ENCODE measurements around the gene DARS1.

The DARS1 gene

GRCh38 chr2:135931776-135932443 lies 53.5 kb downstream of the DARS1 start:
- Histone ChIP-seq H3K4me2 (ENCODE audit: low read depth, low read length, poor library complexity, severe bottlenecking) (no peak overlapping the region), H3K79me2 (ENCODE audit: insufficient read depth, low read length) (peaks cover 27% of the 10 kb centered on the region; the same call in 1 of the 2 replicates), H3K27me3 (ENCODE audit: low read length) (no peaks in the 10 kb centered on the region), H2AFZ (ENCODE audit: low read depth, low read length, severe bottlenecking) (no peak overlapping the region), H3K9me2 (replicated peaks; ENCODE audit: insufficient read depth, low read length) (no peaks in the 10 kb centered on the region), H3K4me3 (ENCODE audit: insufficient read depth, low read length, poor library complexity, severe bottlenecking) (no peak overlapping the region), H3K27ac (ENCODE audit: low read depth, low read length) (peak overlapping the region; percentile 43), H4K20me1 (ENCODE audit: low read depth, low read length) (no peaks in the 10 kb centered on the region), H3K36me3 (ENCODE audit: low read length) (peaks cover 58% of the 10 kb centered on the region), H3K9ac (ENCODE audit: low read length) (no peak overlapping the region), H3F3A (ENCODE audit: insufficient read depth) (peaks cover 16% of the 10 kb centered on the region), H3K9me3 (ENCODE audit: insufficient read depth, low read length) (no peaks in the 10 kb centered on the region)
- TF ChIP-seq, protein P1, sequence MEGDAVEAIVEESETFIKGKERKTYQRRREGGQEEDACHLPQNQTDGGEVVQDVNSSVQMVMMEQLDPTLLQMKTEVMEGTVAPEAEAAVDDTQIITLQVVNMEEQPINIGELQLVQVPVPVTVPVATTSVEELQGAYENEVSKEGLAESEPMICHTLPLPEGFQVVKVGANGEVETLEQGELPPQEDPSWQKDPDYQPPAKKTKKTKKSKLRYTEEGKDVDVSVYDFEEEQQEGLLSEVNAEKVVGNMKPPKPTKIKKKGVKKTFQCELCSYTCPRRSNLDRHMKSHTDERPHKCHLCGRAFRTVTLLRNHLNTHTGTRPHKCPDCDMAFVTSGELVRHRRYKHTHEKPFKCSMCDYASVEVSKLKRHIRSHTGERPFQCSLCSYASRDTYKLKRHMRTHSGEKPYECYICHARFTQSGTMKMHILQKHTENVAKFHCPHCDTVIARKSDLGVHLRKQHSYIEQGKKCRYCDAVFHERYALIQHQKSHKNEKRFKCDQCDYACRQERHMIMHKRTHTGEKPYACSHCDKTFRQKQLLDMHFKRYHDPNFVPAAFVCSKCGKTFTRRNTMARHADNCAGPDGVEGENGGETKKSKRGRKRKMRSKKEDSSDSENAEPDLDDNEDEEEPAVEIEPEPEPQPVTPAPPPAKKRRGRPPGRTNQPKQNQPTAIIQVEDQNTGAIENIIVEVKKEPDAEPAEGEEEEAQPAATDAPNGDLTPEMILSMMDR (IDR thresholded peaks at IDR 0.05; ENCODE audit: insufficient read depth, low read length, poor library complexity, severe bottlenecking) = no peak
- TF ChIP-seq EZH2phosphoT487 (conservative IDR thresholded peaks at IDR 0.05; ENCODE audit: low read length) = no peak

DNA sequence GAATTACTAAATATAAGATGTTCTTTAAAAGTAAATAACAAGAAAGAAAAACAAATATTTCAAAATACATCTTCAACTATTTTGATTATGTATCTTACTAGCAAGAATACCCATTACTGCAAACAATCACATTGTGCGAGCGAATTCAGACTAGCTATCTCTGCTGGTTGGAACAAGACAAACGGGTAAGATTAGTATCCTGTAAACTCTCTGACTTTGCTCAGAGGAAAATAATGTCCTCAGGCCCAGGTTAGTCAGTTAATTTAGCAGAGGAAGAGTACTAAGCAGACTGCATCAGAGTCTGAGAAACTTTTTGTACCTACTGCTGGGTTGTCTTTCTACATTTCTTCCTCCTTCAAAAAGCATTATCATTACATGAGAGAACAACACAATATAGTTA lies 58.8 kb downstream of the DARS1 start:
- Histone ChIP-seq H4K20me1 (ENCODE audit: low read depth, low read length) (no peaks in the 10 kb centered on the region), H3K36me3 (ENCODE audit: low read length) (peaks cover 58% of the 10 kb centered on the region), H3K4me3 (ENCODE audit: insufficient read depth, low read length, poor library complexity, severe bottlenecking) (no peak overlapping the region), H3K9me3 (ENCODE audit: insufficient read depth, low read length) (no peaks in the 10 kb centered on the region), H3K79me2 (ENCODE audit: insufficient read depth, low read length) (peaks cover 3% of the 10 kb centered on the region; the same call in 1 of the 2 replicates), H3K4me2 (ENCODE audit: low read depth, low read length, poor library complexity, severe bottlenecking) (no peak overlapping the region), H3K27ac (ENCODE audit: low read depth, low read length) (no peak overlapping the region), H3F3A (ENCODE audit: insufficient read depth) (peaks cover 9% of the 10 kb centered on the region), H3K9me2 (replicated peaks; ENCODE audit: insufficient read depth, low read length) (no peaks in the 10 kb centered on the region), H3K9ac (ENCODE audit: low read length) (no peak overlapping the region), H3K27me3 (ENCODE audit: low read length) (no peaks in the 10 kb centered on the region), H2AFZ (ENCODE audit: low read depth, low read length, severe bottlenecking) (no peak overlapping the region)
- no peak for TF ChIP-seq EZH2phosphoT487 (conservative IDR thresholded peaks at IDR 0.05; ENCODE audit: low read length)
- TF ChIP-seq, protein P1 (IDR thresholded peaks at IDR 0.05; ENCODE audit: insufficient read depth, low read length, poor library complexity, severe bottlenecking) = no peak

DNA sequence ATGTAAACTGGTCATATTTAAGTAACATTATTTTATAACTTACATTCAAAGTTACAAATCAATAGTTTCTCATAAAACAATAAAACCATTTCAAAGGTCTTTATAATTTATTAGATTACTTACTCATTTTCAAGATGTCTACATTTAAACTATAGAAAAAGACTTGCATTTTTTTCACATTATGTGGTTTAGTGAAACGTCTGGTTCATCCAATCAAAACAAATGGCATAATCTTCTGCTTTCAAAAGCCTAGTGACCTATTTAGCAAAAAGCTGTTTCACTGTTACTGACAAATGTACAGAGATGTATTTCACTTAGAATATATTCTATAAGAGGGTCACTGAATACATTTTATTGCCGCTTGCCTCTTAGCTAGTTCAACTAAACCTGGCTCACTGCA lies 59.9 kb downstream of the DARS1 start:
- H3K9ac ChIP-seq (ENCODE audit: low read length) = no peak overlapping the region
- no peaks in the 10 kb centered on the region for H4K20me1 ChIP-seq (ENCODE audit: low read depth, low read length)
- peaks cover 3% of the 10 kb centered on the region; the same call in 1 of the 2 replicates for H3K79me2 ChIP-seq (ENCODE audit: insufficient read depth, low read length)
- TF ChIP-seq EZH2phosphoT487 (conservative IDR thresholded peaks at IDR 0.05; ENCODE audit: low read length) = no peak
- TF ChIP-seq, protein P1 (IDR thresholded peaks at IDR 0.05; ENCODE audit: insufficient read depth, low read length, poor library complexity, severe bottlenecking) = no peak
- H3K36me3 ChIP-seq (ENCODE audit: low read length) = peaks cover 52% of the 10 kb centered on the region
- no peaks in the 10 kb centered on the region for H3K27me3 ChIP-seq (ENCODE audit: low read length)
- no peaks in the 10 kb centered on the region for H3K9me3 ChIP-seq (ENCODE audit: insufficient read depth, low read length)
- no peaks in the 10 kb centered on the region for H3K9me2 ChIP-seq (replicated peaks; ENCODE audit: insufficient read depth, low read length)
- H3K27ac ChIP-seq (ENCODE audit: low read depth, low read length) = no peak overlapping the region
- peaks cover 9% of the 10 kb centered on the region for H3F3A ChIP-seq (ENCODE audit: insufficient read depth)
- no peak overlapping the region for H2AFZ ChIP-seq (ENCODE audit: low read depth, low read length, severe bottlenecking)
- no peak overlapping the region for H3K4me2 ChIP-seq (ENCODE audit: low read depth, low read length, poor library complexity, severe bottlenecking)
- no peak overlapping the region for H3K4me3 ChIP-seq (ENCODE audit: insufficient read depth, low read length, poor library complexity, severe bottlenecking)

Measured in SU-DHL-6 (cell line).